Nephron progenitor cell (in vitro differentiated cells): ENCODE measurements around the gene DDX10.
A peak's percentile ranks its signal among the peaks of the same experiment; 100 is the strongest.

Experiments
- DNase-seq: peaks from one replicate; pipeline ENCODE4 v3.0.0; 2021
- H3K27ac Mint-ChIP-seq: 2 replicates; pipeline ENCODE4 v1.8.0; 2021; ENCODE audit warnings: mild to moderate bottlenecking, moderate library complexity, mixed read lengths
- H3K27me3 Mint-ChIP-seq: 2 replicates; pipeline ENCODE4 v1.8.0; 2021; ENCODE audit warnings: mild to moderate bottlenecking, low read depth, mixed read lengths; ENCODE audit not compliant: poor library complexity
- H3K36me3 Mint-ChIP-seq: 2 replicates; pipeline ENCODE4 v1.8.0; 2021; ENCODE audit warnings: low read depth, mixed read lengths
- H3K4me1 Mint-ChIP-seq: 2 replicates; pipeline ENCODE4 v1.8.0; 2021; ENCODE audit warnings: mixed read lengths
- H3K4me3 Mint-ChIP-seq: 2 replicates; pipeline ENCODE4 v1.8.0; 2021; ENCODE audit warnings: mild to moderate bottlenecking, moderate library complexity, mixed read lengths
- H3K9me3 Mint-ChIP-seq: 2 replicates; pipeline ENCODE4 v1.8.0; 2021; ENCODE audit warnings: mild to moderate bottlenecking, moderate library complexity, mixed read lengths
- TF ChIP-seq, protein P1 (sequence below): fragments of 200-600 bp; sonication (generic); IDR thresholded peaks from 2 replicates; pipeline ENCODE4 v1.5.0; 2021; ENCODE audit warnings: antibody characterized with exemption

DDX10 gene

GRCh38 chr11:108853864-108854263 is 189.0 kb downstream of the DDX10 start:
- Mint-ChIP-seq H3K27me3 (no peaks in the 10 kb centered on the region), H3K4me1 (peaks cover 20% of the 10 kb centered on the region), H3K36me3 (no peaks in the 10 kb centered on the region), H3K9me3 (no peaks in the 10 kb centered on the region), H3K4me3 (no peak overlapping the region), H3K27ac (peak overlapping the region; percentile 21)
- no peak for DNase-seq
- TF ChIP-seq, protein P1, sequence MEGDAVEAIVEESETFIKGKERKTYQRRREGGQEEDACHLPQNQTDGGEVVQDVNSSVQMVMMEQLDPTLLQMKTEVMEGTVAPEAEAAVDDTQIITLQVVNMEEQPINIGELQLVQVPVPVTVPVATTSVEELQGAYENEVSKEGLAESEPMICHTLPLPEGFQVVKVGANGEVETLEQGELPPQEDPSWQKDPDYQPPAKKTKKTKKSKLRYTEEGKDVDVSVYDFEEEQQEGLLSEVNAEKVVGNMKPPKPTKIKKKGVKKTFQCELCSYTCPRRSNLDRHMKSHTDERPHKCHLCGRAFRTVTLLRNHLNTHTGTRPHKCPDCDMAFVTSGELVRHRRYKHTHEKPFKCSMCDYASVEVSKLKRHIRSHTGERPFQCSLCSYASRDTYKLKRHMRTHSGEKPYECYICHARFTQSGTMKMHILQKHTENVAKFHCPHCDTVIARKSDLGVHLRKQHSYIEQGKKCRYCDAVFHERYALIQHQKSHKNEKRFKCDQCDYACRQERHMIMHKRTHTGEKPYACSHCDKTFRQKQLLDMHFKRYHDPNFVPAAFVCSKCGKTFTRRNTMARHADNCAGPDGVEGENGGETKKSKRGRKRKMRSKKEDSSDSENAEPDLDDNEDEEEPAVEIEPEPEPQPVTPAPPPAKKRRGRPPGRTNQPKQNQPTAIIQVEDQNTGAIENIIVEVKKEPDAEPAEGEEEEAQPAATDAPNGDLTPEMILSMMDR = no peak

- Mint-ChIP-seq H3K4me3 (no peak overlapping the region), H3K9me3 (no peaks in the 10 kb centered on the region), H3K4me1 (peaks cover 23% of the 10 kb centered on the region), H3K27me3 (no peaks in the 10 kb centered on the region), H3K27ac (peak overlapping the region; percentile 31), H3K36me3 (no peaks in the 10 kb centered on the region)
- TF ChIP-seq, protein P1 = no peak
- no peak for DNase-seq
Measured at GRCh38 chr11:108854346-108854745, 189.5 kb downstream of the DDX10 start.

GRCh38 chr11:108857382-108857781 is 192.5 kb downstream of the DDX10 start:
- H3K36me3 Mint-ChIP-seq = peaks cover 5% of the 10 kb centered on the region
- H3K27ac Mint-ChIP-seq = peak overlapping the region; percentile 82
- no peak overlapping the region for H3K4me3 Mint-ChIP-seq
- H3K27me3 Mint-ChIP-seq = no peaks in the 10 kb centered on the region
- no peak for DNase-seq
- H3K4me1 Mint-ChIP-seq = peaks cover 28% of the 10 kb centered on the region
- TF ChIP-seq, protein P1 = no peak
- H3K9me3 Mint-ChIP-seq = no peaks in the 10 kb centered on the region

GRCh38 chr11:108858622-108859021 is 193.8 kb downstream of the DDX10 start:
- H3K27ac Mint-ChIP-seq = no peak overlapping the region
- no peak for DNase-seq
- no peaks in the 10 kb centered on the region for H3K9me3 Mint-ChIP-seq
- H3K4me3 Mint-ChIP-seq = no peak overlapping the region
- no peaks in the 10 kb centered on the region for H3K27me3 Mint-ChIP-seq
- TF ChIP-seq, protein P1 = no peak
- H3K36me3 Mint-ChIP-seq = peaks cover 5% of the 10 kb centered on the region
- H3K4me1 Mint-ChIP-seq = peaks cover 25% of the 10 kb centered on the region

DNA sequence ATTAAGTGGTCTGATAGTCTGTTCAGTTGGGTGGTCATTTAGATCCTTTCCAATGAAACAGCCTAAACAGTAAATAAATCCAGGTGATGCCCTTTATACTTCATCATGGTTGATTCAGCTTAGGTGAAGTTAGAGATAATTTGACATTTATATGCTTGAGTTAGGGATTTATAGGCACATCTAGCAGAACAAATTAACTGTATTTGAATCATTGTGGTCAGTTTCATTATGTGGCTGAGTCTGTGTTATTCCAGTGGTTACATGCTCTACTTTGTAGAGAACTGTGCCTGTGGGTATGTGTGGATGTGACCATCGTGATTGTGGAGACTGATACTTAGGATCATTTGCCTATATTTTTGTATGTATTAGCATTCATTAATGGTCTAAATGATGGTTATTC is 194.6 kb downstream of the DDX10 start:
- Mint-ChIP-seq H3K27ac (no peak overlapping the region), H3K4me3 (no peak overlapping the region), H3K4me1 (peaks cover 20% of the 10 kb centered on the region)

GRCh38 chr11:108863528-108863927 is 198.7 kb downstream of the DDX10 start:
- H3K27me3 Mint-ChIP-seq = no peaks in the 10 kb centered on the region
- no peaks in the 10 kb centered on the region for H3K9me3 Mint-ChIP-seq
- H3K4me1 Mint-ChIP-seq = peaks cover 11% of the 10 kb centered on the region
- H3K27ac Mint-ChIP-seq = no peak overlapping the region
- no peak overlapping the region for H3K4me3 Mint-ChIP-seq
- peaks cover 5% of the 10 kb centered on the region for H3K36me3 Mint-ChIP-seq
- no peak for DNase-seq
- TF ChIP-seq, protein P1 = no peak

More for the DNA sequence above, 194.6 kb downstream of the DDX10 start:
- Mint-ChIP-seq H3K36me3 (peaks cover 5% of the 10 kb centered on the region), H3K27me3 (no peaks in the 10 kb centered on the region), H3K9me3 (no peaks in the 10 kb centered on the region)
- no peak for DNase-seq
- TF ChIP-seq, protein P1 = no peak
